Measurements from ENCODE around the gene SMAD6.

The SMAD6 gene

DNA sequence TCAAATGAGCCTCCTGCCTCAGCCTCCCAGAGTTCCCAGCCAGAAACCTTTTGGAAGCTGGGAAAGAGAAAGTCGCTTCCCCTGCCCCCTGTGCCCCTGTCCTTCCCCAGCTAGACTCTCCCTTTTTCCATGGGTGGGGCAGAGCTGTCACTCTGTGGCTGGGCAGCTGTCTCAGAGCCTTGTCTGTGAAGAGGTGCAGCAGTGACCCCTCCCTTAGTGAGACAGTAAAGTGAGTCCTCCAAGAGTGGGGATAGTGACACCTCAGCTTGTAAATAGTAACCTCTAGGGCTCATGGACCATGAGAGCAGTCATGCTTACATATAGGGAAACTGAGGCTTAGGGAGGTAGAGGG, 76.3 kb downstream of the SMAD6 start:
- no peak for DNase-seq

DNA sequence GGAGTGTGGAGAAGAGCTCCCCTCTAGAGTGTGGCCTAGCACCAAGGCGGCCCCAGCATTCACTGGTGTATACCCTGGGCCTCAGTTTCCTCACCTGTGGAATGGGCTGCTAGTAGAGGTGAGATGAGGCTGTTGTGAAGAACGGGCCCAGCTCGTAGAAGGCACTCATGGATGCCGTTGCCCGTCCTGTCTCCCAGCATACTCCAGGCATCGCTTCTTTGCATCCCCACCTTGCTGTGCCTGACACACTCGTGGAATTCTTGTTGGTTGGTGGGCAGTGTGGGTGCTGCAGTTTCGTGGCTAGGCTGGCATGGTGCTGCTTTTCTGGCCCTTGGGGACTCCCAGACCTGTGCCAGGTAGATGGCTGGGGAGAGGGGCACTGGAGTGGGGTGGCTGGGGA, 76.7 kb downstream of the SMAD6 start:
- no peak for DNase-seq

DNA sequence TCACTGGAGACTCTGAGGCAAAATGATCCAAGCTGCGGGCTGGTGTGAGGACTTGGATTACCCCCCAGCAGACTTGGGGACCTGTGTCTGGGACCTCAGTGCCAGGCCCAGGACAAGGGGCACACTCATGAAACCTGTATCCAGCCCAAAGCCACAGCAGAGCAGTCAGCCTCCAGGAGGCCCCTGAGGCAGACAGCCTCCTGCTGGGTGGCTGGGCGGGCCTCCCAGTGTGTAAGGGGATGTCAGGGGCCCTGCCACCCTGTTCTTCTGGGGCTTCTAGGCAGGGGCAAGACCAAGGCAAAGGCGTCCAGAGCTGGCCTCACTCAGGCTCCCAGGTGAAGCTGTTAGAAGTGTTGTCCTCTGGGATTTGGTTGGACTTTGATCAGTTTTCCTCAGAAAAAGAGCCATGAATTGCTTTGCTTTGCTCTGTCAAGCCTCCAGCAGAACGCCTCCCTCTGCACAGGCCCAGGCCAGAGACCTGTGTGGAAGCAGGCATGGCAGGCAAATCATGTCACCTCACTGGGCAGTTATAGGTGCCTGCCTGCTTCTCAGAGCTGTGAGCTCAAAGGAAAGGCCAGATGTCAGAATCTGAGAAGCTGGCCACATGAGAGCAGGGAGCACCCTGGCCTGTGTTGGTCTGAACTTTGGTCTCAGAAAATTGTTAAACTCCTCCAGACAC, 77.4 kb downstream of the SMAD6 start:
- DNase-seq, result no peak

DNA sequence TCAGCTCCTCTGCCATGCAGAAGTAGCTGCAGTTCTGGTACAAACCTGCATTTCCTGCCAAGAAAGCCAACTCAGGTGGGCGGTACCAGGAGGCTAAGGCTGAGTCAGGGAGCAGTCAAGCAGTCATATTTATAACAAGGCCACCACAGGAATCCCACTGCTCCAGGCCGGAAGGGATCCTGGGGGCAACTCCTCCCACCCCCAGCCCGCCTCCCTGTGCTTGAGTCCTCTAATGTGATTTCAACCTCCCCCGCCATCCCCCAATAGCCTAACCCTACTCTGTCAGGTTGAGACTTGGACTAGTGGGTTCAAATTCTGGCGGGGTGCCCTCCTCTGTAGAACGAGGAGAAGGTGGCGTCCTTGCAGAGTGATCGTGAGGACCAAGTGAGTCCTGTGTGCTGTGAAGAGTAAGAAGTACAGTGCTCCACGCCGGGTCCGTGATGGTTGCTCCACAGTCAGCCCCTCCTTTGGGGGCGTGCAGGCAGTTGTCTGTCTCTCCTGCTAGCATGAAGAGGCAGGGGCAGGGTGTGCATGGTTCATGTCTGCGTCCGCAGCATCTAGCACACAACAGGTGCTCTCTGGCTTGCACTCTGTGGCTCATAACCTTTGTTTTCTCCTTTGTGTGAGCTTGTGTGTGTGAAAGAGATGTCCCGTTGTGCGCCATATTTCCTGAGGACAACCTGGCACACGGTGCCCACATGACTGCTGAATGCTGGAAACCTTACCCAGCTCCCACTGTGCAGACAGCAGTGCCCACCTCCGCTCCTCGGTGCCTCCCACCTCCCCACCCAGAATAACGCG, 78.3 kb downstream of the SMAD6 start:
- DNase-seq, result no peak

DNA sequence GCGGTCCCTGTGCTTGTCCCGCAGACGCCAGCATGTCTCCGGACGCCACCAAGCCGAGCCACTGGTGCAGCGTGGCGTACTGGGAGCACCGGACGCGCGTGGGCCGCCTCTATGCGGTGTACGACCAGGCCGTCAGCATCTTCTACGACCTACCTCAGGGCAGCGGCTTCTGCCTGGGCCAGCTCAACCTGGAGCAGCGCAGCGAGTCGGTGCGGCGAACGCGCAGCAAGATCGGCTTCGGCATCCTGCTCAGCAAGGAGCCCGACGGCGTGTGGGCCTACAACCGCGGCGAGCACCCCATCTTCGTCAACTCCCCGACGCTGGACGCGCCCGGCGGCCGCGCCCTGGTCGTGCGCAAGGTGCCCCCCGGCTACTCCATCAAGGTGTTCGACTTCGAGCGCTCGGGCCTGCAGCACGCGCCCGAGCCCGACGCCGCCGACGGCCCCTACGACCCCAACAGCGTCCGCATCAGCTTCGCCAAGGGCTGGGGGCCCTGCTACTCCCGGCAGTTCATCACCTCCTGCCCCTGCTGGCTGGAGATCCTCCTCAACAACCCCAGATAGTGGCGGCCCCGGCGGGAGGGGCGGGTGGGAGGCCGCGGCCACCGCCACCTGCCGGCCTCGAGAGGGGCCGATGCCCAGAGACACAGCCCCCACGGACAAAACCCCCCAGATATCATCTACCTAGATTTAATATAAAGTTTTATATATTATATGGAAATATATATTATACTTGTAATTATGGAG, 79.1 kb downstream of the SMAD6 start:
- DNase-seq, result no peak

DNA sequence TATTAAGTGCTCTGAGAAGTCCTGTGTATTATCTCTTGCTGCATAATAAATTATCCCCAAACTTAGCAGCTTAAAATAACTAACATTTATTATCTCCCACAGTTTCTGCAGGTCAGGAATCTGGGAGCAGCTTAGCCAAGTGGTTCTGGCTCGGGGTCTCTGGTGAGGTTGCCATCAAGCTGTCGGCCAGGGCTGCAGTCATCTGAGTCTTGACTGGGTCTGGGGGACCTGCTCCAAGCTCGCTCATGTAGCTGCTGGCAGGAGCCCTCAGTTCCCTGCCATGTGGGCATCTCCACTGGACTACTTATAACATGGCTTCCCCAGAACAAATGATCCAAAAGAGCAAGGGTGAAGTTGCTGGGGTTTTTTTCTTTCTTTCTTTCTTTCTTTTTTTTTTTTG, 80.7 kb downstream of the SMAD6 start:
- DNase-seq, result no peak

DNA sequence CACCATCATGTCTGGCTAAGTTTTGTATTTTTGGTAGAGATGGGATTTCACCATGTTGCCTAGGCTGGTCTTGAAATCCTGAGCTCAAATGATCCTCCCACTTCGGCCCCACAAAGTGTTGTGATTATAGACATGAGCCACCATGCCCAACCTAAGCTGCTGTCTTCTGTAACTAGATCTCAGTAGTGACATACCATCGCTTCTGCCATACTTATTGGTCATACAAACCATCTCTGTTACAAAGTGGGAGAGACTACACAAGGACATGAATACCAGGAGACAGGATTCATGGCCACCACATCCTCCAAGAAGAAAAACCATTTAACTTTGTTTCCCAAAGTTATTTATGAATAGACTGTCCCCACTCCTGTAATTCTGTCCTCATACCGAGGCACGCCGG, 81.3 kb downstream of the SMAD6 start:
- no peak for DNase-seq

DNA sequence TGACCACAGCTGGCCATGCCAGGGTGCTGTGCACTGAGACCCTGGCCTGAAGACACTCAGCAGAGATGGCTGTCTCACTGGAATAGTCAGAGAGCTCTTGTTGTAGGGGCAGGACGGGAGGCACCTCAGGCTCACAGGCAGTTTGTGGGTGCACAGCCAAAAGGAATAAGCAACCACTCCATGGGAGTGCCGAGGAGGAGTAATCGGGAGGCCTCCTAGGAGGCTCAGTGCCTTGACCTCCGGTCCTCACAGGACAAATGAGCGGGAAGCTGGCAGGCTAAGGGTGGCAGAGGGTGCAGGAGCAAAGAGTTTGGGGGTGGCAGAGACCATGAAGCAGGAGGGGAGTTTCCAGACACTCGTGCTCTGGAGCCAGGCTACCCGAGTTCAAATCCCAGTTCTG, 81.7 kb downstream of the SMAD6 start:
- no peak for DNase-seq

DNA sequence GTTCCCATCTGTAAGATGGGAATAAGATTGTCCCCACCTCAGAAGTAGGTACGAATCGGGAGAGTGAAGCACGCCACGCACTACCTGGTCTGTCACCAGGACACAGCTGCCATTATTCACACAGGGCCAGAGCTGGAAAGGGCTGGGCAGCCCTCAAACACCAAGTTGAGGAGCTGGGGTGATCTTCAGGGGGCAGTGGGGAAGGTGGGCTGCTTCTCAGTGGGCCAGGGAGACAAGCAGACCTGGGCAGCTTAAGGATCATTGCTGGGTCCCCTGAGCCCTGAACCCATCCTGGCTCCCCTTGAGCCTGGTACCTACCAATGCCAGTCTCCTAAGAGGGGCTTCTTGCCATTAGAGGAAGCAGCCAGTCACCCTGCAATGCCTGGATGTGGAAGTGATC, 82.1 kb downstream of the SMAD6 start:
- no peak for DNase-seq

DNA sequence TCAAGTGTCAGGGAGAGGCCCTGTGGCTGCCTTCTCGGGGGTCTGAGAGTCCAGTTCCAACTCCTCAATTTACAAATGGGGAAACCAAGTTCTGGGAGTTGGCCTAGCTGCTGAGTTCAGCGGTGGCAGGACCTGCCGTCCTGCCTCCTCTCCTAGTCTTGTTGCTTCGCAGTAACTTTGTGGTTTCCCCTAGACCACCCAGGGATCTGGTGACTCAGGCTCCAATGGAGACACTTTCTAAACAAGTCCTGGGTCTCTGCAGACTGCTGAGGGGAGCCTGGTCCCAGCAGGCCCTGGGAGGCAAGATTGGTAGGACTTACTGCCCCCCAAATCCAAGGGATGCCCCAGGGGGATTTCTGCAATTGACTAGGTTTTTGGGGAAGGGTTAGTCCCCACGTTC, 83.6 kb downstream of the SMAD6 start:
- DNase-seq, result no peak

DNA sequence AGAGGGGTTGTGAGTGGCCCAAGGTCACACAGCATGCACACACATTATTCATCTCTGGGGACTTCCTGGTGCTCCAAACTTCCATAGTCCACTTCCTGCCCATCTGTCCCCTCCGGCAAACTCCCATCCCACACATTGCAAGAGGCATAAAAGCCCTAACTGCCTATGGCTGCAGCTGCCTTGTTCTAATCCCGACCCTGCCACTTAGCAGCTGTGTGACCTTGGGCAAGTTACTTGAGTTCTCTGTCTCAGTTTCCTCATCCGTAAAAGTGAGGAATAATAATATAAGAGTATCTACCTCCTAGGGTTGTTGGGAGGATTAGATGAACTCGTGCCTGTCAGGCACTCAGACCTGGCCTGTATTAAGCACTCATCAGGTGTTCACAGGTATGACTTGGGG, 84.2 kb downstream of the SMAD6 start:
- no peak for DNase-seq

DNA sequence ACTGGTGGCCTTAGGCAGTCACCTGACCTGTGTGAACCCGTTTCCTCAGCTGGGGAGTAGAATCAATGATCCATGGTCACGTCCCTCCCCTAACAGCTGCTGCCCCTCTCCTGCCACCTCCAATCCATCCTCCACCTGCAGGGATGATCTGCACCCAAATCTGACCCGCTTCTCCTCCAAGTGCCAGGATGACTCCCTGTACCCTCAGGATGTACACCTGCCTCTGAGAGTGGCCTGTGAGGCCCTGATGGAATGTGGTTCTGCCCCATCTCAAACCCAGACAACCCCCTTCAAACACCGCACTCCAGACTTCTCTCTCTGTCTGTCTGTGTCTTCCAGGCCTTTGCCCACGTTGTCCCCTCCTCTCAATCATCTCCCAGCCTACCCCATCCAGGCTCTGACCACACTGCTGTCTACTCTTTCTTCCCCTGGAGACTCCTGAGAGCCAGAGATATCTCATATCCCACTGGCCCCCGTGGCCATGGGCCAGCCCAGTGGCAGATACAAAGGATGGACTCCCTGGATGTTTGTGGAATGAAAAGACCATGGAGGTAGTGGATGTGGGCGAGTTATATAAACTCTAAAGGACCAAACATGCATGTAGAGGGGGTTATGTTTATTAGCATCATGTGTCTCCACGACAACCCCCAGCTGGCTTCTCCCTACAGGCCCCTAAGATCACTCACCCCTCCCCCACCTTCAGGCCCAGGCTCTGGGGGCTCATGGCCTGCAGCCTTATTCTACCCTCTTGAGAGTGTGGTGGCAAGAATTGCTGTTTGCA, 84.9 kb downstream of the SMAD6 start:
- DNase-seq, result no peak

DNA sequence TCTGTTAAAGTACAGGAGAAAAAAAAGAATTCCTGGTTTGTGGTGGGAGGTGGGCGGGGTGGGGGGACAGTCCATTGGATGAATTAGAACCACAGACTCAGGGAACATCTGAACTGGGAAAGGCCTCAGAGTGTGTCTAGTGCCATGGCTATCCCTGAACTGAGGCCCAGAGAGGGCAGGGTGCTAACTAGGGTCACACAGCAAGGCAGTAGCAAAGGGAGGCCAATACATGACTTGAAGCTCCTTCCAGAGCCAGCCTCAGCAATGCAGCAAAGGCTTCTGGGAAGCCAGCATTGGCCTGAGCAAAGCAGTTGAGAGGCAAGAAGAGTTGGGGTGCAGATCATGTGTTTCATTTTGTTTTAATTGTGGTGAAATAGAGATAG, 85.4 kb downstream of the SMAD6 start:
- no peak for DNase-seq

DNA sequence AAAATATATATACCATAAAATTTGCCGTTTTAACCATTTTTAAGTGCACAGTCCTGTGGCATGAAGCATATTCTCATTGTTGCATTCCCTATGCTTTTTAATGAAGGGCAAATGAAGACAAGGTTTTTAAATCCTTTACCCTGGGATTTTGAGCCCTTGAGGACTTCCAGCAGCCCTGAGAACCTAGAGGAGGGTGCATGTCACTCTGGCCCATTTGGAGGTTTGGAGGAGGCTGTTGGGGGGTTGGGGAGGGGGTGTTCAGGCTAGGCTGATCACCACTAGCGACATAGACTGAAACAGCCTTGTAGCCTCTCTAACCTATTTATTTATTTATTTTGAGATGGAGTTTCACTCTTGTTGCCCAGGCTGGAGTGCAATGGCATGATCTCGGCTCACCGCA, 86.0 kb downstream of the SMAD6 start:
- no peak for DNase-seq

DNA sequence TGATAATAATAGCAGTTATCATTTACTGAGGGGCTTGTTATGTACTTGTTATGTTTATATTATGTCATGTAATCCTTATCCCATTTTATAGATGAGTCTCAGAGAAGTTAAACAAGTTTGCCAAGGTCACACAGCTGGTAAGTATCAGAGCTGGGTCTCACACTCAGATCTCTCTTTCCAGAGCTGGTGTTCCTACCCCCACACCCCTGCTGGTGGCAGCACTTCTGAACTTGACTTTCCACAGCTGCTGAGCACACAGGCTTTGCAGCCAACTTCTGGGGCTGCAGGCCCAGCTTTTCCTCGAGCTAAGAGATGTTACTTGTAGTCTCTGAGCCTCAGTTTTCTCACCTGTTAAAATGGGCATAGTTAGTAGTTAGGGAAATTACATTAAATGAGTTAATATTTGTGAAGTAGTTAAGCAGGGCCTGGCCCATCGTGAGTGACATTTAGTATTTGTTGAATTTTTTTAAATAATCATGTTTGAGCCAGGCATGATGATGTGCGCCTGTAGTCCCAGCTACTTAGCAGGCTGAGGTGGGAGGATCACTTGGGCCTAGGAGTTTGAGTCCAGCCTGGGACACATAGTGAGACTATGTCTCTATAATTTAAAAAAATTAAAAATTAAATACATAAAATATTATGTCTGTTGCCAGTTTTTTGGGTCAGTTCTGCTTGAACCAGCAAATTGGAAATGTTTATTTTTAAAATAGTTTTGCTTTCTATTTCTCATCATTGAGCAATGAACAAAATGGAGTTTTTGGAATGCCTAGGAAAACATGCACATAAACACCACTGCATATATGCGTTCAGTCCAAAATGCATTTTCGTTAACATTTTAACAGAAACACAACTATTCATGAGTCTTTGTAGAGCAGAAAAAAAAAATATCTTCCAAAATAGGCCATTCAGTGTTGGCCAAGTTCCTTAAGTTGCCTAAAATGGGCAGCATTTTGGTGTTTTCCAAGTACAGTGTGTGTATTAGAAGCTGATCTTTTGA, 87.3 kb downstream of the SMAD6 start:
- DNase-seq, result no peak

DNA sequence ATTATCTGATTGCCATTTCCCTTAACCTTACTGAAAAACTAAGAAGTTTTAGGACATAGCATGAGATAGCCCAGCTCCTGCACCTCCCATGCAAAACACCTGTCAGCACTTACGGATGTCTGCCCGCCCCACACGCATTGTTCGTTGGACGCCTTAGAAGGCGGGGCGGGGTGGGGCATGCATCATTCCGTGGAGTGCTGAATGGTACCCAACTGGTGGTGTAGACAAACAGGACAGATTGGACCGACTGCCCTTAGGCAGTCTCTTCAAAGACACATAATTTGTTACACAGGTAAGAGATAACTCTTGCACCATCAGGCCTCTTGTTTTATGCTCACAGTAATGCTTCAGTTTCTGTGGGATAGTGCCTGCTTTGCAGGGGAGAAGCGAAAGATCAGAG, 93.8 kb downstream of the SMAD6 start:
- no peak for DNase-seq

DNA sequence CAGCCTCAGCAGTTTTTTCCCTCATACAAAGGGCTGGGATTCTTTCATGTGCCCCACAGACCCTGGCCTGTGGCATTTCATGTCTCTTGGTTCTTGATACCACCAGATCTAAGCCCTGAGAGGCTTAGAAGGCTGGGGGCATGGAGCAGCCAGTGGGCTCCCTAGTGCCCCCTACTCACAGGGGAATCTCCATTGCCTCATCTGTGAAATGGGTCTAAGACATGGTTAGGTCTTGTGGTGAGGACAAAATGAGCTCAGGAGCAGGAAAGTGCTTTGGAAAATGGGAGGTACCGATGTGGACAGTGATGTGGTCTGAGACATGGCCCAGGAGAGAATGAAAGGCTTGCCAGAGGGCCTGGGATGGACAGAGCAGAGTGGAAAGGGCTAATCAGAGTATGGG, 94.3 kb downstream of the SMAD6 start:
- DNase-seq, result no peak

DNA sequence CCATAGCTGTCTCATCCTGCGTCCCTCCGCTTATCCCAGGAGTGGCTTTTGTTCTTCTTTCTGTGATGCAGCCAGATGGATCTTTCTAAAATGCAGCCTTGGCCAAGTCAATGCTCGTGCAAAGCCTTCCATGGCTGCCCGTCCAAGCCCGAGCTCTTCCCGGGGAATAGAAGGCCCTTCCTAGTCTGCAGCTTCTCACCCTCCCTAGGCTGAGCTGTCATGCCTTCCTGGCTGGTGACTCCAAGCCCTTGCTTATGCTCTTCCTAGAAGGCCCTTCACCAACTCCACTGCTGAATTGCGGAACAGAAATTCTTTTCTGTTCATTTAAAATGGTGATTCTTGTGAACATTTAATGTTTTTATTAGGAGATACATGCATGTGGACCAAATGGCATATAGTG, 95.9 kb downstream of the SMAD6 start:
- no peak for DNase-seq

DNA sequence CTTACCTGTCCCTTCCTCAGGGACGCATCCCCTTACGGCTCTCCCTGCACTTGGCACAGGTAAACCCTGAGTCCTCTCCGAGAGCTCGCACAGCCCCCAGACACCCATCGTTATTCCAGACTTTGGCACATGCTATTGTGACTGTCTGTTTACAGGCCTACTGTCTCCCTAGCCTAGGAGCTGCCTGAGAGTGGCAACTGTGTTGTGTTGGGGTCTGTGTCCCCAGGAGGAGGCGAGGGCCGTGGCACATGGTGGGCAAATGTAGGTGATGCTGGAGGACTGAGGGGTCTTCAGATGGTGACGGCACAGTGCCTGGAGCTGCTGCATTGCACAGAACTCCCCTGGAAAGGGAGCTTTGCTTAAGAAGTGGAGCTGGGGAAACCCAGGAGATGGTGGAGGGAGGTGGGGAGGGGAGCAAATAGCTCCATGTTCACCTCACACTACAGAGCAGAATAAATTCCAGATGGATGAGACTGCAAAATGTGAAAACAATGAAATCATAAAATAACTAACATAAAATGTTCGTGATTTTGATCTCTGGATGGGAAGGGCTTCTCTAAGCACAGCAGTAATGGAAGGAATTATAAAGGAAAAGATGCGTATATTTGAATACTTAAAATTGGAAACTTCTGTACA, 96.5 kb downstream of the SMAD6 start:
- DNase-seq, result no peak

DNA sequence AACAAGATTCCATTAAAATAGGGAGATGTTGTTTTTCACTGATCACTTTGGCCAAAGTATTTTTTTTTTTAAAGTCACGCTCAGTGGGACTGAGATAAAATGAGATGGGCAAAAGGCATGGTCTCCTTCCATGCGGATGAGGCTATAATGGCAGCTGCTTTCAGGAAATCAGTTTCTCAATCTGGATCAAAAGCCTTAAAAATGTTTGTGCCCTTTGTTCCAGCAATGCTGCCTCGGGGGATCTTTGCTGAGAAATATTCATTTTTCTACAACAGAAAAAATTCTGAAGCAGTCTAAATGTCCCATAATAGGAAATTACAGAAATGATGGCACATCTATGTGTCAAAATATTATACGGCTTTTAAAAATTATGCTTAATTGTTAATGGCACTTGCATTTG, 97.2 kb downstream of the SMAD6 start:
- DNase-seq, result no peak

DNA sequence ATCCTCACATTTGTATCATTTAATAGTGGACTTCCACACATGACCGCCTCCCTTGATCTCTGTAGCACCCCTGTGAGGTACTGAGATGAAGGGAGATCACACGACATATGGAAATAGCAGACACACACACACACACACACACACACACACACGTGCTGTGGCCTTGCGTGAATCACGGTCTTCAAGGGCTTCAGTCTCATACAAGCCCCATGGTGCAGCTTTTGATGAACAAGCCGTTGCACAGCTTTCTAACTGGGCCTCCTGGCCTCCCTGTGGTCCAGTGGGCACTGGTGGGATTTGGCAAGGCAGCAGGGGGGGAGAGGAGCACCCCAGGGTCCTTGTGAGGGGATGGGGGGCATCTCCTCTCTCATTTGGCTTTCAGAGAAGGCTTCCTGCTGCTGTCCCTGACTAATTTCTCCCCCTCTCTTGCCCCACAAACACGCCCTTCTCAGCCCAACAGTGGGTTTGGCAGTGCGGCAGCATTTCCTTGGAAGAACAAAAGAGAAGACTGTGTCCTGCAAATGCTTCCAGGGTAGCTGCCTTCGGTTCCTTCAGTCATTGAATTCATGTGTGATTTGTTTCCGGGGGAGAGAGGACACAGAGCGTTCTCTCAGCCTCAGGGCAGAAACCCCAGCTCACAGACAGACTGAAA, 98.7 kb downstream of the SMAD6 start:
- no peak for DNase-seq

Data from activated naive CD4-positive, alpha-beta T cell treated with anti-CD3 and anti-CD28 coated beads, Interleukin-2, amount 50 U/mL, for 16 hours (primary cell).